Activated T-cell treated with anti-CD3 and anti-CD28 coated beads, Interleukin-2, amount 50 U/mL, for 72 hours (primary cell): ENCODE data around the gene SLC27A6. TPM values are rescaled to one million over a fixed set of nuclear protein-coding genes. Genes with fewer than 3 reads are reported as not detected.
A peak's percentile ranks its signal among the peaks of the same experiment; 100 is the strongest.

Source experiments
- ATAC-seq, 2 donors: fragments of 150-1000 bp; cut with Tn5 transposase; replicated peaks in 1 of 2; 2 replicates each; pipeline ENCODE4 v1.10.0; 2021; ENCODE audit warnings: moderate library complexity in 2 of 2, mild to moderate bottlenecking in 1 of 2
- DNase-seq, 2 donors: peaks; one replicate each; pipeline ENCODE4 v3.0.0; 2021 to 2022; ENCODE audit warnings: mixed read lengths in 1 of 2
- H3K27ac Mint-ChIP-seq: one replicate; pipeline ENCODE4 v1.8.0; 2022; ENCODE audit warnings: mild to moderate bottlenecking, moderate library complexity, mixed read lengths
- H3K27me3 Mint-ChIP-seq: one replicate; pipeline ENCODE4 v1.8.0; 2022; ENCODE audit warnings: low read depth, mixed read lengths
- H3K36me3 Mint-ChIP-seq, 2 donors: one replicate each; pipeline ENCODE4 v1.8.0; 2022; ENCODE audit warnings: mixed read lengths in 2 of 2, mild to moderate bottlenecking in 1 of 2; ENCODE audit not compliant: insufficient read depth in 2 of 2
- H3K4me1 Mint-ChIP-seq: one replicate; pipeline ENCODE4 v1.8.0; 2022; ENCODE audit warnings: low read depth, mixed read lengths
- H3K4me3 Mint-ChIP-seq, 2 donors: one replicate each; pipeline ENCODE4 v1.8.0; 2022; ENCODE audit warnings: mild to moderate bottlenecking in 2 of 2, mixed read lengths in 2 of 2, moderate library complexity in 2 of 2
- H3K9me3 Mint-ChIP-seq, 2 donors: one replicate each; pipeline ENCODE4 v1.8.0; 2022; ENCODE audit warnings: mixed read lengths in 2 of 2
- total RNA-seq, 2 donors: library from RNA; stranded (reverse); gene quantifications; one replicate each; pipeline ENCODE4 v1.2.3, GENCODE V29; 2022

The SLC27A6 gene
- total RNA-seq, 2 donors from 2014 or later: not detected

GRCh38 chr5:128965638-128966302 lies 482 bp downstream of the SLC27A6 start:
- Mint-ChIP-seq H3K4me1 (no peaks in the 10 kb centered on the region), H3K36me3 (no peaks in the 10 kb centered on the region), H3K27me3 (no peaks in the 10 kb centered on the region), H3K9me3 (peaks cover 4 to 10% of the 10 kb centered on the region in 2 donors), H3K4me3 (no peak overlapping the region), H3K27ac (no peak overlapping the region)
- DNase-seq: no peak
- no peak for ATAC-seq

GRCh38 chr5:128966375-128966774 lies 1.1 kb downstream of the SLC27A6 start:
- DNase-seq (no peak), ATAC-seq (no peak)
- peaks cover 1 to 8% of the 10 kb centered on the region in 2 donors for H3K9me3 Mint-ChIP-seq
- H3K27me3 Mint-ChIP-seq: no peaks in the 10 kb centered on the region
- no peaks in the 10 kb centered on the region for H3K4me1 Mint-ChIP-seq
- H3K27ac Mint-ChIP-seq: no peak overlapping the region
- no peaks in the 10 kb centered on the region for H3K36me3 Mint-ChIP-seq
- H3K4me3 Mint-ChIP-seq: no peak overlapping the region

GRCh38 chr5:128966846-128967245 lies 1.6 kb downstream of the SLC27A6 start:
- Mint-ChIP-seq H3K36me3 (no peaks in the 10 kb centered on the region), H3K4me1 (no peaks in the 10 kb centered on the region), H3K9me3 (peaks cover 1 to 7% of the 10 kb centered on the region in 2 donors), H3K4me3 (no peak overlapping the region), H3K27me3 (no peaks in the 10 kb centered on the region), H3K27ac (no peak overlapping the region)
- ATAC-seq: no peak
- DNase-seq: no peak

GRCh38 chr5:128973244-128973643 lies 8.0 kb downstream of the SLC27A6 start:
- peaks cover 11% of the 10 kb centered on the region for H3K27me3 Mint-ChIP-seq
- H3K27ac Mint-ChIP-seq: no peak overlapping the region
- peaks cover 0 to 2% of the 10 kb centered on the region in 2 donors for H3K36me3 Mint-ChIP-seq
- no peaks in the 10 kb centered on the region for H3K4me1 Mint-ChIP-seq
- H3K4me3 Mint-ChIP-seq: no peak overlapping the region
- no peak for DNase-seq
- ATAC-seq: no peak
- peaks cover 4 to 6% of the 10 kb centered on the region in 2 donors for H3K9me3 Mint-ChIP-seq

- no peak overlapping the region for H3K4me3 Mint-ChIP-seq
- no peak overlapping the region for H3K27ac Mint-ChIP-seq
- H3K4me1 Mint-ChIP-seq: no peaks in the 10 kb centered on the region
- peak; percentile 29 to 32 for ATAC-seq
- peaks cover 1 to 4% of the 10 kb centered on the region in 2 donors for H3K9me3 Mint-ChIP-seq
- peaks cover 11% of the 10 kb centered on the region for H3K27me3 Mint-ChIP-seq
- H3K36me3 Mint-ChIP-seq: peaks cover 0 to 2% of the 10 kb centered on the region in 2 donors
- DNase-seq: no peak
These were observed 9.3 kb downstream of the SLC27A6 start for GRCh38 chr5:128974567-128974966.

GRCh38 chr5:128979761-128980160 lies 14.5 kb downstream of the SLC27A6 start:
- Mint-ChIP-seq H3K36me3 (no peaks in the 10 kb centered on the region), H3K27me3 (peaks cover 20% of the 10 kb centered on the region), H3K4me3 (no peak overlapping the region), H3K27ac (no peak overlapping the region), H3K9me3 (no peaks in the 10 kb centered on the region), H3K4me1 (no peaks in the 10 kb centered on the region)
- ATAC-seq (no peak), DNase-seq (no peak)

GRCh38 chr5:128980917-128981316 lies 15.6 kb downstream of the SLC27A6 start:
- Mint-ChIP-seq H3K4me1 (no peaks in the 10 kb centered on the region), H3K27me3 (peaks cover 20% of the 10 kb centered on the region), H3K36me3 (no peaks in the 10 kb centered on the region), H3K9me3 (no peaks in the 10 kb centered on the region), H3K27ac (no peak overlapping the region), H3K4me3 (no peak overlapping the region)
- ATAC-seq: no peak
- DNase-seq: no peak

- Mint-ChIP-seq H3K27ac (no peak overlapping the region), H3K36me3 (no peaks in the 10 kb centered on the region), H3K4me3 (no peak overlapping the region), H3K4me1 (no peaks in the 10 kb centered on the region), H3K27me3 (peaks cover 8% of the 10 kb centered on the region), H3K9me3 (no peaks in the 10 kb centered on the region)
- ATAC-seq (no peak), DNase-seq (no peak)
These were observed 19.2 kb downstream of the SLC27A6 start for GRCh38 chr5:128984480-128984879.

- Mint-ChIP-seq H3K36me3 (no peaks in the 10 kb centered on the region), H3K4me1 (no peaks in the 10 kb centered on the region), H3K27ac (no peak overlapping the region), H3K27me3 (no peaks in the 10 kb centered on the region), H3K9me3 (no peaks in the 10 kb centered on the region), H3K4me3 (no peak overlapping the region)
- DNase-seq (no peak), ATAC-seq (no peak)
These were observed 23.2 kb downstream of the SLC27A6 start for GRCh38 chr5:128988476-128988875.

- Mint-ChIP-seq H3K36me3 (no peaks in the 10 kb centered on the region), H3K4me1 (no peaks in the 10 kb centered on the region), H3K4me3 (no peak overlapping the region), H3K9me3 (no peaks in the 10 kb centered on the region), H3K27ac (no peak overlapping the region), H3K27me3 (peaks cover 17% of the 10 kb centered on the region)
- DNase-seq (no peak), ATAC-seq (no peak)
These were observed 36.7 kb downstream of the SLC27A6 start for GRCh38 chr5:129001841-129002526.

GRCh38 chr5:129002527-129002842 lies 37.2 kb downstream of the SLC27A6 start:
- Mint-ChIP-seq H3K9me3 (no peaks in the 10 kb centered on the region), H3K27ac (no peak overlapping the region), H3K27me3 (peaks cover 17% of the 10 kb centered on the region), H3K36me3 (no peaks in the 10 kb centered on the region), H3K4me3 (no peak overlapping the region), H3K4me1 (no peaks in the 10 kb centered on the region)
- DNase-seq (no peak), ATAC-seq (no peak)

- H3K36me3 Mint-ChIP-seq: no peaks in the 10 kb centered on the region
- H3K27ac Mint-ChIP-seq: no peak overlapping the region
- no peaks in the 10 kb centered on the region for H3K9me3 Mint-ChIP-seq
- peaks cover 17% of the 10 kb centered on the region for H3K27me3 Mint-ChIP-seq
- H3K4me3 Mint-ChIP-seq: no peak overlapping the region
- ATAC-seq (no peak), DNase-seq (no peak)
- H3K4me1 Mint-ChIP-seq: no peaks in the 10 kb centered on the region
These were observed 37.9 kb downstream of the SLC27A6 start for GRCh38 chr5:129003232-129003631.

GRCh38 chr5:129014185-129014584 lies 48.9 kb downstream of the SLC27A6 start:
- Mint-ChIP-seq H3K27ac (no peak overlapping the region), H3K9me3 (no peaks in the 10 kb centered on the region), H3K27me3 (peaks cover 5% of the 10 kb centered on the region), H3K36me3 (no peaks in the 10 kb centered on the region), H3K4me3 (no peak overlapping the region), H3K4me1 (no peaks in the 10 kb centered on the region)
- DNase-seq (no peak), ATAC-seq (no peak)

GRCh38 chr5:129018837-129019236 lies 53.5 kb downstream of the SLC27A6 start:
- Mint-ChIP-seq H3K27me3 (peaks cover 5% of the 10 kb centered on the region), H3K9me3 (no peaks in the 10 kb centered on the region)
- ATAC-seq: no peak

More at GRCh38 chr5:129018837-129019236, 53.5 kb downstream of the SLC27A6 start:
- H3K36me3 Mint-ChIP-seq: no peaks in the 10 kb centered on the region
- no peak overlapping the region for H3K27ac Mint-ChIP-seq
- no peak overlapping the region for H3K4me3 Mint-ChIP-seq
- DNase-seq: no peak
- no peaks in the 10 kb centered on the region for H3K4me1 Mint-ChIP-seq
